Glutamatergic neuron (in vitro differentiated cells): ENCODE measurements around the gene CABS1. TPM values are rescaled to one million over a fixed set of nuclear protein-coding genes. Genes with fewer than 3 reads are reported as not detected.

Source experiments
- DNase-seq: peaks from one replicate; pipeline ENCODE4 v3.0.0; 2022
- H3K27ac Mint-ChIP-seq: one replicate; pipeline ENCODE4 v1.8.0; 2020; ENCODE audit warnings: mild to moderate bottlenecking, mixed read lengths, inconsistent platforms; ENCODE audit not compliant: unreplicated experiment
- H3K27me3 Mint-ChIP-seq: one replicate; pipeline ENCODE4 v1.8.0; 2020; ENCODE audit warnings: mild to moderate bottlenecking, moderate library complexity, mixed read lengths, inconsistent platforms; ENCODE audit not compliant: unreplicated experiment
- H3K36me3 Mint-ChIP-seq: one replicate; pipeline ENCODE4 v1.8.0; 2020; ENCODE audit warnings: mild to moderate bottlenecking, mixed read lengths, inconsistent platforms; ENCODE audit not compliant: unreplicated experiment
- H3K4me1 Mint-ChIP-seq: one replicate; pipeline ENCODE4 v1.8.0; 2020; ENCODE audit warnings: mild to moderate bottlenecking, low read depth, mixed read lengths, inconsistent platforms; ENCODE audit not compliant: unreplicated experiment
- H3K4me3 Mint-ChIP-seq: one replicate; pipeline ENCODE4 v1.8.0; 2020; ENCODE audit warnings: mild to moderate bottlenecking, mixed read lengths, inconsistent platforms; ENCODE audit not compliant: unreplicated experiment
- H3K9me3 Mint-ChIP-seq: one replicate; pipeline ENCODE4 v1.8.0; 2020; ENCODE audit warnings: mild to moderate bottlenecking, moderate library complexity, mixed read lengths, inconsistent platforms; ENCODE audit not compliant: unreplicated experiment
- total RNA-seq: library from RNA; stranded (reverse); fragmentation: NEBNext Ultra II Directional; extraction: Animal tissue kit (Norgen Biotek cat#: 25700); gene quantifications from one replicate; pipeline ENCODE4 v1.2.1, GENCODE V29; 2021; ENCODE audit not compliant: unreplicated experiment
- TF ChIP-seq, protein P1 (sequence below): fragments of 200-600 bp; sonication (generic); IDR thresholded peaks from one replicate; pipeline ENCODE4 v1.5.0; 2021; ENCODE audit not compliant: partially characterized antibody, unreplicated experiment

The CABS1 gene
- total RNA-seq, 1 donor from 2014 or later: not detected

- no peaks in the 10 kb centered on the region for H3K9me3 Mint-ChIP-seq
Observed at GRCh38 chr4:70299643-70300042, 35.1 kb upstream of the CABS1 start.

DNA sequence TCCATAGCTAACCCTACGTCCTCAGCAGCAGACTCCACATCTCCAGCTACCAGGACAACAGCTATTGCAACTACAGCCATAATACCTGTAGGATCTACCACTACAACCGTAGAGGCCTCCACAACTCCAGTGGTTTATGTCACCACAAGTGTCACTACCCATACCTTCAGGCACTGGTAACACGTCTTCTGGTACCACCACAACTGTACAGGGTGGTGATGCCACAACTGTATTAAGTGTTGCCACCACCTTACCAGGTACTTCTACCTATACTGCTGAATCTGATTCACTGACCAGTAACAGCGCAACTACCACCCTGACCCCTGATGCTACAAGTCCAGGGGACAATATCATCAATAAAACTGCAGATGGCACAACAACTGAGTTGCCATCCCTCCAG, 34.6 kb upstream of the CABS1 start:
- Mint-ChIP-seq H3K4me1 (no peaks in the 10 kb centered on the region), H3K4me3 (no peak overlapping the region), H3K27ac (no peak overlapping the region), H3K9me3 (no peaks in the 10 kb centered on the region), H3K36me3 (no peaks in the 10 kb centered on the region), H3K27me3 (peaks cover 3% of the 10 kb centered on the region)
- TF ChIP-seq, protein P1, sequence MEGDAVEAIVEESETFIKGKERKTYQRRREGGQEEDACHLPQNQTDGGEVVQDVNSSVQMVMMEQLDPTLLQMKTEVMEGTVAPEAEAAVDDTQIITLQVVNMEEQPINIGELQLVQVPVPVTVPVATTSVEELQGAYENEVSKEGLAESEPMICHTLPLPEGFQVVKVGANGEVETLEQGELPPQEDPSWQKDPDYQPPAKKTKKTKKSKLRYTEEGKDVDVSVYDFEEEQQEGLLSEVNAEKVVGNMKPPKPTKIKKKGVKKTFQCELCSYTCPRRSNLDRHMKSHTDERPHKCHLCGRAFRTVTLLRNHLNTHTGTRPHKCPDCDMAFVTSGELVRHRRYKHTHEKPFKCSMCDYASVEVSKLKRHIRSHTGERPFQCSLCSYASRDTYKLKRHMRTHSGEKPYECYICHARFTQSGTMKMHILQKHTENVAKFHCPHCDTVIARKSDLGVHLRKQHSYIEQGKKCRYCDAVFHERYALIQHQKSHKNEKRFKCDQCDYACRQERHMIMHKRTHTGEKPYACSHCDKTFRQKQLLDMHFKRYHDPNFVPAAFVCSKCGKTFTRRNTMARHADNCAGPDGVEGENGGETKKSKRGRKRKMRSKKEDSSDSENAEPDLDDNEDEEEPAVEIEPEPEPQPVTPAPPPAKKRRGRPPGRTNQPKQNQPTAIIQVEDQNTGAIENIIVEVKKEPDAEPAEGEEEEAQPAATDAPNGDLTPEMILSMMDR: no peak
- DNase-seq: no peak

More at GRCh38 chr4:70299643-70300042, 35.1 kb upstream of the CABS1 start:
- H3K4me3 Mint-ChIP-seq: no peak overlapping the region
- no peak overlapping the region for H3K27ac Mint-ChIP-seq
- H3K4me1 Mint-ChIP-seq: no peaks in the 10 kb centered on the region
- TF ChIP-seq, protein P1: no peak
- no peaks in the 10 kb centered on the region for H3K36me3 Mint-ChIP-seq
- no peak for DNase-seq
- peaks cover 3% of the 10 kb centered on the region for H3K27me3 Mint-ChIP-seq

GRCh38 chr4:70303090-70303489, 31.7 kb upstream of the CABS1 start:
- H3K4me1 Mint-ChIP-seq: no peaks in the 10 kb centered on the region
- DNase-seq: no peak
- no peak overlapping the region for H3K27ac Mint-ChIP-seq
- no peak overlapping the region for H3K4me3 Mint-ChIP-seq
- H3K36me3 Mint-ChIP-seq: no peaks in the 10 kb centered on the region
- TF ChIP-seq, protein P1: no peak
- H3K27me3 Mint-ChIP-seq: no peaks in the 10 kb centered on the region
- no peaks in the 10 kb centered on the region for H3K9me3 Mint-ChIP-seq

DNA sequence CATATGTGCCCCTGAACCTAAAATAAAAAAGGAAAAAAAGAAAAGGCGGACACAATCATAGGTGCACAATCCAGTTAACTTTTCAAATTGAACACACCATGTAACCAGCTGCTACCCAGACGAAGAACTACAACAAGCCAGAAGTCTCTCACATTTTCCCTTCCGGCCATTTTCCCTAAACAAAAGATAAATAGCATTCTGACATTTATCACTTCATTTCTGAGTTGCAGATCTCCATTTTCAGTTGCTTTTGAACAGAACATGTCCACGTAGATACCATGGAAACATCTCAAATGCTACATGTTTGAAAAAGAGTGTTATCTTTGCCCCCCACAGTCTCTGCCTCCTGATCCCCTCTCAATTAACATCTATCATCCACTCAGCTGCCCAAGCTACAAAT, 29.2 kb upstream of the CABS1 start:
- no peak for DNase-seq
- Mint-ChIP-seq H3K27ac (no peak overlapping the region), H3K36me3 (no peaks in the 10 kb centered on the region), H3K4me3 (no peak overlapping the region), H3K4me1 (no peaks in the 10 kb centered on the region), H3K27me3 (no peaks in the 10 kb centered on the region), H3K9me3 (no peaks in the 10 kb centered on the region)
- TF ChIP-seq, protein P1: no peak

DNA sequence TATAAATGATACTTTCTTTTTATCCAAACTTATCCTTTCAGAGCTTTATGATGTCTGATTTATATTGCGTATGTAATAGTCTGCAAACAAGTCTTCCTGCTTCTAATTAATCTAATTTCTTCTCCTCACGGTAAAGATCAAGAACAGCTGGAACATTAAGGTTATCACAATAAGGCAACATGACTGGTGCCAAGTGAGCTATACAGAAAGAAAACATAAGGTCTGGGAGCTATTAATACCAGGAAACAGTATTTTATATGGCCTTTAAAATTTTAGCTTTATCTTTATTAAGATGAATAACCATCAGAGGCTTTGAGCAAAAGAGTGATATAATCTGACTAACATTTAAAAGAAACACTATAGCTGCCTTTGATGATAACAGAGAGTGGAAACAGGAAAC, 28.7 kb upstream of the CABS1 start:
- Mint-ChIP-seq H3K9me3 (no peaks in the 10 kb centered on the region), H3K27ac (no peak overlapping the region), H3K27me3 (no peaks in the 10 kb centered on the region), H3K4me3 (no peak overlapping the region), H3K36me3 (no peaks in the 10 kb centered on the region), H3K4me1 (no peaks in the 10 kb centered on the region)
- TF ChIP-seq, protein P1: no peak
- no peak for DNase-seq
